Keratinocyte (primary cell): ENCODE results near the gene CENPP.

Source experiments
- EZH2 ChIP-seq: IDR thresholded peaks from one replicate; pipeline ENCODE4 v1.6.1; 2012; ENCODE audit warnings: inconsistent platforms, mild to moderate bottlenecking, low read length, moderate library complexity
- TF ChIP-seq, protein P1 (sequence below), 3 experiments: IDR thresholded peaks in 1 of 3; conservative IDR thresholded peaks in 1 of 3; optimal IDR thresholded peaks in 1 of 3; 2 replicates in 2 of 3; 3 replicates in 1 of 3; pipeline versions ENCODE3 to v1.5.1; 2011; ENCODE audit warnings: low read length in 3 of 3, mild to moderate bottlenecking in 3 of 3, moderate library complexity in 2 of 3, control low read depth in 1 of 3, inconsistent platforms in 1 of 3; ENCODE audit not compliant: insufficient read depth in 2 of 3; ENCODE audit errors: extremely low read depth in 1 of 3

DNA sequence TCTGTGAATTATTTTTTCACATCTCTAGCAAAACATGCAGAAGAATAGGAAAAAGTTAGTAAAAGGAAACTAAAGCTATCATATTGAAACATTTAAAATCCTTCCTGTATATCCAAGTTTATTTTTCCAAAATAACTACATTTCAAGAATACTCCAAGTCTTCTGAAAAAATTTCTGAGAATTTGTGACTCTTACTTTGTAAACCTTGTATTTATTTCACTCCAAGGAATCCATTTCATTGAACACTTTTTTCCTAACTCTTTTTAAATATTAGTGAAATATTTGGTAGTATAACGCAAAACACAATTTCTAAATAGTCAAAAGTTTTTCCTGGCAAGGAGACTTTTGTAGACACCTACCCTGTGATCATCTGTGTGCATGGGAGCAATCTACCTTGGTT lies 190.8 kb downstream of the CENPP start:
- TF ChIP-seq, protein P1, sequence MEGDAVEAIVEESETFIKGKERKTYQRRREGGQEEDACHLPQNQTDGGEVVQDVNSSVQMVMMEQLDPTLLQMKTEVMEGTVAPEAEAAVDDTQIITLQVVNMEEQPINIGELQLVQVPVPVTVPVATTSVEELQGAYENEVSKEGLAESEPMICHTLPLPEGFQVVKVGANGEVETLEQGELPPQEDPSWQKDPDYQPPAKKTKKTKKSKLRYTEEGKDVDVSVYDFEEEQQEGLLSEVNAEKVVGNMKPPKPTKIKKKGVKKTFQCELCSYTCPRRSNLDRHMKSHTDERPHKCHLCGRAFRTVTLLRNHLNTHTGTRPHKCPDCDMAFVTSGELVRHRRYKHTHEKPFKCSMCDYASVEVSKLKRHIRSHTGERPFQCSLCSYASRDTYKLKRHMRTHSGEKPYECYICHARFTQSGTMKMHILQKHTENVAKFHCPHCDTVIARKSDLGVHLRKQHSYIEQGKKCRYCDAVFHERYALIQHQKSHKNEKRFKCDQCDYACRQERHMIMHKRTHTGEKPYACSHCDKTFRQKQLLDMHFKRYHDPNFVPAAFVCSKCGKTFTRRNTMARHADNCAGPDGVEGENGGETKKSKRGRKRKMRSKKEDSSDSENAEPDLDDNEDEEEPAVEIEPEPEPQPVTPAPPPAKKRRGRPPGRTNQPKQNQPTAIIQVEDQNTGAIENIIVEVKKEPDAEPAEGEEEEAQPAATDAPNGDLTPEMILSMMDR (optimal IDR thresholded peaks at IDR 0.05 in 1 of 3, IDR thresholded peaks at IDR 0.05 in 1 of 3, conservative IDR thresholded peaks at IDR 0.05 in 1 of 3; ENCODE audit: extremely low read depth in 1 of 3, insufficient read depth in 2 of 3, low read length in 3 of 3), result no peak
- no peak for TF ChIP-seq EZH2
